CD4-positive, alpha-beta T cell (primary cell): ENCODE results near the gene TNFRSF1B. TPM values are rescaled to one million over a fixed set of nuclear protein-coding genes. Genes with fewer than 3 reads are reported as not detected.

Experiments used
- ATAC-seq: fragments of 200-7000 bp; cut with Tn5 transposase; one replicate; pipeline ENCODE4 v1.10.0; 2022; ENCODE audit warnings: mild to moderate bottlenecking; ENCODE audit not compliant: poor library complexity
- CTCF ChIA-PET: fragments of 350-600 bp; sonication (Branson Sonifier 250); formaldehyde crosslinking; loops from one replicate; lab custom pipeline; 2021; ENCODE audit warnings: antibody characterized with exemption, inconsistent platforms; lab: Charles Lee
- POLR2A ChIA-PET: fragments of 350-600 bp; sonication (Branson Sonifier 250); formaldehyde crosslinking; loops from one replicate; lab custom pipeline; 2021; ENCODE audit warnings: antibody characterized with exemption, inconsistent platforms; lab: Charles Lee
- DNase-seq, 14 experiments: peaks; one replicate each; pipeline ENCODE4 v3.0.0-alpha.2; 2013 to 2020; ENCODE audit warnings: mixed read lengths in 2 of 14
- H3K27ac ChIP-seq, 2 donors: one replicate each; pipeline versions ENCODE4 v1.5.1 to v1.7.0; 2013; ENCODE audit warnings: low read length in 2 of 2, low read depth in 1 of 2, mild to moderate bottlenecking in 1 of 2
- H3K27me3 ChIP-seq, 2 experiments: 1 replicate in 1 of 2; 2 replicates in 1 of 2; pipeline versions ENCODE4 v1.6.1 to v1.7.0; 2013; ENCODE audit warnings: low read length in 2 of 2, control low read depth in 1 of 2, mild to moderate bottlenecking in 1 of 2, moderate library complexity in 1 of 2; ENCODE audit not compliant: insufficient read depth in 2 of 2, control insufficient read depth in 1 of 2
- H3K36me3 ChIP-seq: one replicate; pipeline ENCODE4 v1.6.1; 2013; ENCODE audit warnings: low read length, control low read depth; ENCODE audit not compliant: insufficient read depth
- H3K4me1 ChIP-seq: one replicate; pipeline ENCODE4 v1.6.1; 2013; ENCODE audit warnings: low read length, control low read depth; ENCODE audit not compliant: insufficient read depth
- H3K4me3 ChIP-seq: one replicate; pipeline ENCODE4 v1.5.1; 2013; ENCODE audit warnings: mild to moderate bottlenecking, low read length, moderate library complexity
- H3K9me3 ChIP-seq, 2 experiments: 1 replicate in 1 of 2; 2 replicates in 1 of 2; pipeline versions ENCODE4 v1.6.1 to v1.7.0; 2013; ENCODE audit warnings: low read length in 2 of 2, mild to moderate bottlenecking in 2 of 2, control low read depth in 1 of 2, moderate library complexity in 1 of 2; ENCODE audit not compliant: control insufficient read depth in 1 of 2, insufficient read depth in 1 of 2
- H3K27ac Mint-ChIP-seq: one replicate; pipeline ENCODE4 v1.8.0; 2020; ENCODE audit warnings: mixed read lengths
- H3K27me3 Mint-ChIP-seq: one replicate; pipeline ENCODE4 v1.8.0; 2021; ENCODE audit warnings: mixed read lengths
- H3K36me3 Mint-ChIP-seq: one replicate; pipeline ENCODE4 v1.8.0; 2021; ENCODE audit warnings: low read depth, mixed read lengths
- H3K4me1 Mint-ChIP-seq: one replicate; pipeline ENCODE4 v1.8.0; 2021; ENCODE audit warnings: low read depth, mixed read lengths
- H3K4me3 Mint-ChIP-seq: one replicate; pipeline ENCODE4 v1.8.0; 2020; ENCODE audit warnings: mild to moderate bottlenecking, mixed read lengths
- H3K9me3 Mint-ChIP-seq: one replicate; pipeline ENCODE4 v1.8.0; 2020; ENCODE audit warnings: mixed read lengths
- CTCF ChIP-seq: fragments of 200-600 bp; IDR thresholded peaks from one replicate; pipeline ENCODE4 v1.8.0; 2022; ENCODE audit warnings: antibody characterized with exemption, mild to moderate bottlenecking
- intact Hi-C, 2 experiments: fragments of 100-400 bp; cut with DNase I in 1 of 2; cut with micrococcal nuclease in 1 of 2; formaldehyde crosslinking; loops; one replicate each; pipeline versions ENCODE4 v1.15.1 to v1.9.0; 2023 to 2025; cut with DNase I, micrococcal nuclease
- total RNA-seq, 174 experiments: library from RNA in 2 of 174; stranded (reverse) in 2 of 174; gene quantifications; one replicate each; pipeline ENCODE4 v1.2.3 and lab custom pipeline; 2021 to 2026

The TNFRSF1B gene
- total RNA-seq, 2 experiments from 2014 or later = 61.9 to 62.6 TPM

- no peak for ATAC-seq
- no peaks in the 10 kb centered on the region for H3K36me3 ChIP-seq
- Mint-ChIP-seq H3K36me3 (no peaks in the 10 kb centered on the region), H3K4me1 (peaks cover 77% of the 10 kb centered on the region), H3K27me3 (no peaks in the 10 kb centered on the region), H3K4me3 (peak overlapping the region; percentile 74), H3K27ac (peak overlapping the region; percentile 82), H3K9me3 (no peaks in the 10 kb centered on the region)
- ChIA-PET CTCF (interaction anchor here (0.9 to 2.0 kb wide), 2 partner anchors 11 to 34 kb away, joined by 3 to 8 read pairs; no protein-coding TSS in a partner anchor), POLR2A (interaction anchor here (1.7 to 5.5 kb wide), 2 partner anchors 9 to 10 kb away, joined by 6 to 62 read pairs; no protein-coding TSS in a partner anchor)
- H3K4me3 ChIP-seq = peak overlapping the region; percentile 31
- intact Hi-C loops = loop anchor here in 1 of 2 experiments (2.0 kb wide), 1 partner anchor 14 kb away; no protein-coding TSS in a partner anchor
- peaks cover 0 to 4% of the 10 kb centered on the region in 2 experiments for H3K9me3 ChIP-seq
- peaks cover 88% of the 10 kb centered on the region for H3K4me1 ChIP-seq
- H3K27ac ChIP-seq = peak overlapping the region; percentile 21 to 65
- H3K27me3 ChIP-seq = no peaks in the 10 kb centered on the region
- TF ChIP-seq CTCF = no peak
- peak in 3 of 14 experiments; percentile 41 to 42 (median 41) for DNase-seq
Observed at GRCh38 chr1:12158357-12159092, 8.3 kb upstream of the TNFRSF1B start.

GRCh38 chr1:12159816-12160215, 7.0 kb upstream of the TNFRSF1B start:
- Mint-ChIP-seq H3K9me3 (no peaks in the 10 kb centered on the region), H3K27ac (peak overlapping the region; percentile 56), H3K4me3 (peak overlapping the region; percentile 42), H3K27me3 (no peaks in the 10 kb centered on the region), H3K4me1 (peaks cover 73% of the 10 kb centered on the region), H3K36me3 (no peaks in the 10 kb centered on the region)
- POLR2A ChIA-PET = interaction anchor here (0.6 to 5.5 kb wide), 6 partner anchors 10 to 898 kb away, joined by 3 to 62 read pairs (median 5); partner anchors contain the start of gene MTOR
- no peaks in the 10 kb centered on the region for H3K36me3 ChIP-seq
- intact Hi-C loops = loop anchor here in 1 of 2 experiments (2.0 kb wide), 1 partner anchor 13 kb away; no protein-coding TSS in a partner anchor
- peaks cover 0 to 4% of the 10 kb centered on the region in 2 experiments for H3K9me3 ChIP-seq
- ATAC-seq (peak; percentile 53), DNase-seq (peak in 9 of 14 experiments; percentile 34 to 87 (median 60))
- H3K4me3 ChIP-seq = no peak overlapping the region
- H3K27ac ChIP-seq = peak overlapping the region in 1 of 2 donors; percentile 14
- no peaks in the 10 kb centered on the region for H3K27me3 ChIP-seq
- H3K4me1 ChIP-seq = peaks cover 93% of the 10 kb centered on the region
- TF ChIP-seq CTCF = no peak
- CTCF ChIA-PET = interaction anchor here (0.9 to 2.0 kb wide), 2 partner anchors 19 to 35 kb away, joined by 4 to 8 read pairs; no protein-coding TSS in a partner anchor

- H3K4me1 Mint-ChIP-seq = peaks cover 67% of the 10 kb centered on the region
- CTCF ChIA-PET = interaction anchor here (1.0 to 2.9 kb wide), 2 partner anchors 14 to 36 kb away, joined by 3 to 16 read pairs; no protein-coding TSS in a partner anchor
- POLR2A ChIA-PET = interaction anchor here (1.1 to 5.5 kb wide), 7 partner anchors 8 to 36 kb away, joined by 3 to 62 read pairs (median 10); no protein-coding TSS in a partner anchor
Observed at GRCh38 chr1:12161324-12161661, 5.5 kb upstream of the TNFRSF1B start.

More at GRCh38 chr1:12161324-12161661, 5.5 kb upstream of the TNFRSF1B start:
- Mint-ChIP-seq H3K9me3 (no peaks in the 10 kb centered on the region), H3K4me3 (peak overlapping the region; percentile 59), H3K27me3 (no peaks in the 10 kb centered on the region), H3K27ac (peak overlapping the region; percentile 83), H3K36me3 (peaks cover 3% of the 10 kb centered on the region)
- Histone ChIP-seq H3K9me3 (peaks cover 0 to 4% of the 10 kb centered on the region in 2 experiments), H3K36me3 (no peaks in the 10 kb centered on the region), H3K4me1 (peaks cover 96% of the 10 kb centered on the region), H3K27me3 (no peaks in the 10 kb centered on the region), H3K27ac (peak overlapping the region; percentile 47 to 73), H3K4me3 (no peak overlapping the region)
- DNase-seq (peak in 1 of 14 experiments; percentile 39), ATAC-seq (no peak)
- intact Hi-C loops = no loop called here
- no peak for TF ChIP-seq CTCF
